Lower leg skin (tissue), 3 donors: Measurements from ENCODE around the gene ACBD5.

Source experiments
- POLR2A ChIP-seq, 2 donors: fragments of 450-650 bp; IDR thresholded peaks; one replicate each; pipeline ENCODE4 v1.6.1; 2016 to 2017; ENCODE audit warnings: antibody characterized with exemption in 2 of 2, mild to moderate bottlenecking in 1 of 2, moderate library complexity in 1 of 2
- TF ChIP-seq, protein P1 (sequence below), 3 donors: fragments of 450-650 bp; IDR thresholded peaks; one replicate each; pipeline ENCODE4 v1.5.1; 2016; ENCODE audit warnings: antibody characterized with exemption in 3 of 3, mild to moderate bottlenecking in 3 of 3, moderate library complexity in 2 of 3

DNA sequence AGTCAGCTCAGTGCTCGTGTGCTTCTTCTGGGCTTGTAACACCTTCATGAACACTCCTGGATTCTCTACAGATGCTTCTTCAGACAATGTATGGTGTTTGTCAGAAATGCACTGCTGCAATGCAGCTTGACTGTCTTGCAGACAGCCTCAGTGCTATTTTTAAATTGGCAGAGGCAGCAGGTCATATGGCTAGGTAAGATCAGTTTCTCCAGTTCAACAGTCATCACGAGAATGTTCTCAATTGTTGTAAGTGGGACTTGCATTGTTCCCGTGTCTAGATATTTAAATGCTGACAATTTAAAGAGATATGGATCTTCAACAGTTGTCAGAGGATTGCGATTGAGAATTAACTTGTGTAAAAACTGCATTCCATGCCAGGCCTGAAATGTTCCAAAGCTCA, 7.6 kb upstream of the ACBD5 start:
- TF ChIP-seq, protein P1, sequence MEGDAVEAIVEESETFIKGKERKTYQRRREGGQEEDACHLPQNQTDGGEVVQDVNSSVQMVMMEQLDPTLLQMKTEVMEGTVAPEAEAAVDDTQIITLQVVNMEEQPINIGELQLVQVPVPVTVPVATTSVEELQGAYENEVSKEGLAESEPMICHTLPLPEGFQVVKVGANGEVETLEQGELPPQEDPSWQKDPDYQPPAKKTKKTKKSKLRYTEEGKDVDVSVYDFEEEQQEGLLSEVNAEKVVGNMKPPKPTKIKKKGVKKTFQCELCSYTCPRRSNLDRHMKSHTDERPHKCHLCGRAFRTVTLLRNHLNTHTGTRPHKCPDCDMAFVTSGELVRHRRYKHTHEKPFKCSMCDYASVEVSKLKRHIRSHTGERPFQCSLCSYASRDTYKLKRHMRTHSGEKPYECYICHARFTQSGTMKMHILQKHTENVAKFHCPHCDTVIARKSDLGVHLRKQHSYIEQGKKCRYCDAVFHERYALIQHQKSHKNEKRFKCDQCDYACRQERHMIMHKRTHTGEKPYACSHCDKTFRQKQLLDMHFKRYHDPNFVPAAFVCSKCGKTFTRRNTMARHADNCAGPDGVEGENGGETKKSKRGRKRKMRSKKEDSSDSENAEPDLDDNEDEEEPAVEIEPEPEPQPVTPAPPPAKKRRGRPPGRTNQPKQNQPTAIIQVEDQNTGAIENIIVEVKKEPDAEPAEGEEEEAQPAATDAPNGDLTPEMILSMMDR (IDR thresholded peaks at IDR 0.05): no peak
- TF ChIP-seq POLR2A (IDR thresholded peaks at IDR 0.05): no peak
